ENCODE measurements around the gene PDE9A.

The PDE9A gene

GRCh38 chr21:42735061-42735460, 81.6 kb downstream of the PDE9A start:
- Histone ChIP-seq H3K27me3 (replicated peaks; ENCODE audit: control insufficient read depth, insufficient read depth, low read length) (no peaks in the 10 kb centered on the region), H3K36me3 (ENCODE audit: control insufficient read depth, insufficient read depth, low read length) (no peaks in the 10 kb centered on the region), H3K4me3 (replicated peaks; ENCODE audit: low read depth, low read length) (no peak overlapping the region)
- TF ChIP-seq CTCF (IDR thresholded peaks at IDR 0.05; ENCODE audit: insufficient read depth, low read length, poor library complexity, severe bottlenecking): no peak
- DNase-seq (ENCODE audit: extremely low read depth, insufficient read length): no peak

GRCh38 chr21:42735944-42736343, 82.5 kb downstream of the PDE9A start:
- no peak for TF ChIP-seq CTCF (IDR thresholded peaks at IDR 0.05; ENCODE audit: insufficient read depth, low read length, poor library complexity, severe bottlenecking)
- Histone ChIP-seq H3K36me3 (ENCODE audit: control insufficient read depth, insufficient read depth, low read length) (no peaks in the 10 kb centered on the region), H3K4me3 (replicated peaks; ENCODE audit: low read depth, low read length) (no peak overlapping the region), H3K27me3 (replicated peaks; ENCODE audit: control insufficient read depth, insufficient read depth, low read length) (no peaks in the 10 kb centered on the region)
- DNase-seq (ENCODE audit: extremely low read depth, insufficient read length): no peak

GRCh38 chr21:42736646-42737350, 83.4 kb downstream of the PDE9A start:
- Histone ChIP-seq H3K4me3 (replicated peaks; ENCODE audit: low read depth, low read length) (no peak overlapping the region), H3K27me3 (replicated peaks; ENCODE audit: control insufficient read depth, insufficient read depth, low read length) (no peaks in the 10 kb centered on the region), H3K36me3 (ENCODE audit: control insufficient read depth, insufficient read depth, low read length) (no peaks in the 10 kb centered on the region)
- DNase-seq (ENCODE audit: extremely low read depth, insufficient read length): no peak
- TF ChIP-seq CTCF (IDR thresholded peaks at IDR 0.05; ENCODE audit: insufficient read depth, low read length, poor library complexity, severe bottlenecking): no peak

GRCh38 chr21:42737951-42738590, 84.7 kb downstream of the PDE9A start:
- Histone ChIP-seq H3K27me3 (replicated peaks; ENCODE audit: control insufficient read depth, insufficient read depth, low read length) (no peaks in the 10 kb centered on the region), H3K36me3 (ENCODE audit: control insufficient read depth, insufficient read depth, low read length) (no peaks in the 10 kb centered on the region), H3K4me3 (replicated peaks; ENCODE audit: low read depth, low read length) (no peak overlapping the region)
- no peak for TF ChIP-seq CTCF (IDR thresholded peaks at IDR 0.05; ENCODE audit: insufficient read depth, low read length, poor library complexity, severe bottlenecking)
- DNase-seq (ENCODE audit: extremely low read depth, insufficient read length): peak; percentile 24

- Histone ChIP-seq H3K36me3 (ENCODE audit: control insufficient read depth, insufficient read depth, low read length) (no peaks in the 10 kb centered on the region), H3K27me3 (replicated peaks; ENCODE audit: control insufficient read depth, insufficient read depth, low read length) (no peaks in the 10 kb centered on the region; the same call in 1 of the 2 replicates), H3K4me3 (replicated peaks; ENCODE audit: low read depth, low read length) (no peak overlapping the region)
- DNase-seq (ENCODE audit: extremely low read depth, insufficient read length): no peak
- no peak for TF ChIP-seq CTCF (IDR thresholded peaks at IDR 0.05; ENCODE audit: insufficient read depth, low read length, poor library complexity, severe bottlenecking)
These were observed 85.9 kb downstream of the PDE9A start for GRCh38 chr21:42739061-42739931.
